ENCODE data around the gene MAPRE2. TPM values are rescaled to one million over a fixed set of nuclear protein-coding genes. Genes with fewer than 3 reads are reported as not detected.

Gene MAPRE2
- total and polyA plus RNA-seq, 2 of the 13 experiments (the other 11 are each of a cell fraction or from before 2014, with no cell fraction given), result 34.5 to 67.9 TPM

DNA sequence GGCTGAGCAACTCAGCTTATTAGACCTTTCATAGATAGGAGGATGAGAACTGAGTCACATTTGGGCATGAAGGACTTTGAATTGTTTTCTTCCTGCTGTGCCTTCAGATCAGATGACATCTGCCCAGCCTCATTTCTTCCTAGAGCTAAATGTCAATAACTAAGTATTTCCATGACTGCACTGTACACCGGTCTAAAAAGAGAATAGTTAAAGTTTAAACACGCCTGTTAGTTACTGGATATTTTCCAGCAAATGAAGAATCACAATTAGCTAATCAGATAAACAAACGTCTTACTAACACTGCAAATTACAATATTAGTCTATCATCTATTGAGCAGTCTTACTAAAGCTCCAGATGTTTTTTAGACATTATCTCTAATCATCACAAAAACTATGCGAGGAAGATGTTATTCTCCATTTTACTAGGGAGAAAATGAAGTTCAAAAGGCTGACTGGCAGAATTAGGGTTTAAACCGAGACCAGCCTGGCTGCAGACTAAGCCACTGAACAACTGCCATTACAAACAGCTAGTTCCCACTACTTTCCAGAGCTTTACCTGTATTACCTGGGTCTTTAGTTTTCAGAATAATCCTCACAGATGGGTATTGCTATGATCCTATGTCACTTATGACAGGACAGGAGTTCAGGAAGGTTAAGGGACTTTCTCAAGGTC, 130.2 kb downstream of the MAPRE2 start (continued):
- TF ChIP-seq HCFC1 (IDR thresholded peaks at IDR 0.05; ENCODE audit: low read depth, low read length) (no peak), ZBED4 (CRISPR knock-in tag; IDR thresholded peaks at IDR 0.05; ENCODE audit: borderline replicate concordance) (no peak), ARID2 (CRISPR knock-in tag; IDR thresholded peaks at IDR 0.05; ENCODE audit: borderline replicate concordance) (no peak), SAFB2 (CRISPR knock-in tag; IDR thresholded peaks at IDR 0.05; ENCODE audit: borderline replicate concordance, low read depth) (no peak), ZNF629 (CRISPR knock-in tag; conservative IDR thresholded peaks at IDR 0.05) (no peak), NFIB (CRISPR knock-in tag; IDR thresholded peaks at IDR 0.05; ENCODE audit: borderline replicate concordance) (no peak), ZNF768 (CRISPR knock-in tag; IDR thresholded peaks at IDR 0.05) (no peak), ZNF790 (CRISPR knock-in tag; IDR thresholded peaks at IDR 0.05; ENCODE audit: borderline replicate concordance) (no peak), HNRNPH1 (optimal IDR thresholded peaks at IDR 0.05; ENCODE audit: low read depth, low read length) (no peak), TP53 (CRISPR knock-in tag; conservative IDR thresholded peaks at IDR 0.05) (no peak), ZNF652 (CRISPR knock-in tag; IDR thresholded peaks at IDR 0.05; ENCODE audit: borderline replicate concordance, low read depth) (peak; percentile 45; the same call in 1 of the 2 replicates), STAT5B (CRISPR knock-in tag; IDR thresholded peaks at IDR 0.05) (no peak), DPF2 (CRISPR knock-in tag; IDR thresholded peaks at IDR 0.05; ENCODE audit: borderline replicate concordance, low read depth) (peak; percentile 57; the same call in 1 of the 2 replicates), MZF1 (CRISPR knock-in tag; IDR thresholded peaks at IDR 0.05; ENCODE audit: borderline replicate concordance) (no peak), ZNF574 (CRISPR knock-in tag; IDR thresholded peaks at IDR 0.05) (no peak), ZNF570 (CRISPR knock-in tag; IDR thresholded peaks at IDR 0.05; ENCODE audit: borderline replicate concordance) (no peak), GATAD2A (CRISPR knock-in tag; IDR thresholded peaks at IDR 0.05) (peak; percentile 68), RBM39 (IDR thresholded peaks at IDR 0.05; ENCODE audit: low read depth, low read length, poor library complexity, severe bottlenecking) (no peak)
- TF ChIP-seq, protein P1, sequence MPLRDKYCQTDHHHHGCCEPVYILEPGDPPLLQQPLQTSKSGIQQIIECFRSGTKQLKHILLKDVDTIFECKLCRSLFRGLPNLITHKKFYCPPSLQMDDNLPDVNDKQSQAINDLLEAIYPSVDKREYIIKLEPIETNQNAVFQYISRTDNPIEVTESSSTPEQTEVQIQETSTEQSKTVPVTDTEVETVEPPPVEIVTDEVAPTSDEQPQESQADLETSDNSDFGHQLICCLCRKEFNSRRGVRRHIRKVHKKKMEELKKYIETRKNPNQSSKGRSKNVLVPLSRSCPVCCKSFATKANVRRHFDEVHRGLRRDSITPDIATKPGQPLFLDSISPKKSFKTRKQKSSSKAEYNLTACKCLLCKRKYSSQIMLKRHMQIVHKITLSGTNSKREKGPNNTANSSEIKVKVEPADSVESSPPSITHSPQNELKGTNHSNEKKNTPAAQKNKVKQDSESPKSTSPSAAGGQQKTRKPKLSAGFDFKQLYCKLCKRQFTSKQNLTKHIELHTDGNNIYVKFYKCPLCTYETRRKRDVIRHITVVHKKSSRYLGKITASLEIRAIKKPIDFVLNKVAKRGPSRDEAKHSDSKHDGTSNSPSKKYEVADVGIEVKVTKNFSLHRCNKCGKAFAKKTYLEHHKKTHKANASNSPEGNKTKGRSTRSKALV (CRISPR knock-in tag; IDR thresholded peaks at IDR 0.05), result no peak
- TF ChIP-seq, protein P2, sequence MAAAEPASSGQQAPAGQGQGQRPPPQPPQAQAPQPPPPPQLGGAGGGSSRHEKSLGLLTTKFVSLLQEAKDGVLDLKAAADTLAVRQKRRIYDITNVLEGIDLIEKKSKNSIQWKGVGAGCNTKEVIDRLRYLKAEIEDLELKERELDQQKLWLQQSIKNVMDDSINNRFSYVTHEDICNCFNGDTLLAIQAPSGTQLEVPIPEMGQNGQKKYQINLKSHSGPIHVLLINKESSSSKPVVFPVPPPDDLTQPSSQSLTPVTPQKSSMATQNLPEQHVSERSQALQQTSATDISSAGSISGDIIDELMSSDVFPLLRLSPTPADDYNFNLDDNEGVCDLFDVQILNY (CRISPR knock-in tag; conservative IDR thresholded peaks at IDR 0.05), result no peak

All from HepG2 (cell line).